Cardiac fibroblast (primary cell): ENCODE results near the gene THRB.

Experiments used
- DNase-seq, 2 donors: peaks; one replicate each; pipeline versions ENCODE4 v3.0.0 to v3.0.0-alpha.2; 2010; ENCODE audit warnings: low read depth in 2 of 2
- H3K4me3 ChIP-seq, 2 donors: replicated peaks in 1 of 2; 1 replicate in 1 of 2; 2 replicates in 1 of 2; pipeline ENCODE4 v1.5.1; 2011; ENCODE audit warnings: low read depth in 2 of 2, low read length in 2 of 2, mild to moderate bottlenecking in 2 of 2, moderate library complexity in 1 of 2
- TF ChIP-seq, protein P1 (sequence below): IDR thresholded peaks from one replicate; pipeline ENCODE4 v1.5.1; 2011; ENCODE audit warnings: low read depth, mild to moderate bottlenecking, low read length, inconsistent platforms

The THRB gene

DNA sequence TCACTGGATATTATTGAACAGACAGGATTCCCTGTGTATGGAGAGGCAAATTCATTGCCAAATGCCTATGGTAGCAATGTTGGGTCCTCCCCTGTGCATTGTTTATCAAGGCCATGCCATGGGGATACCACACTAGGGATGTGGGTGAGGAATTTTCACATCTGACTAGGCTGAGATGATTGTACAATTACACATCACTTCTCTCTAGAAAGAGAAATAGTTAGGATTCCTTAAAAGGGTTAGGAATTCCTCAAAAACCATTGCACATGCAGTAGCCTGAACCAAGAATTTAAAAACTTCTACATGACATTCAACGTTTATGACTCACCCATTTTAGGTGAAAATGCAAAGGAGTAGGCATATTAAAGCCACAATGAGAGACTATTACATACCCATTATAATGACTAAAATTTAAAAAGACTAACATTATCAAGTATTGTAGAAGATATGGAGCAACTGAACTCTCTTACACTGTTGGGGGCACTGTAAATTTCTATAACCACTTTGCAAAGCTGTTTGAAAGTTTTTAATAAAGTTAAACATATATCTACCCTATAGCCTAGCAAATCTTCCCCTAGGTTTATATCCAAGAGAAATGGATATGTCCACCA, 175.9 kb downstream of the THRB start:
- TF ChIP-seq, protein P1, sequence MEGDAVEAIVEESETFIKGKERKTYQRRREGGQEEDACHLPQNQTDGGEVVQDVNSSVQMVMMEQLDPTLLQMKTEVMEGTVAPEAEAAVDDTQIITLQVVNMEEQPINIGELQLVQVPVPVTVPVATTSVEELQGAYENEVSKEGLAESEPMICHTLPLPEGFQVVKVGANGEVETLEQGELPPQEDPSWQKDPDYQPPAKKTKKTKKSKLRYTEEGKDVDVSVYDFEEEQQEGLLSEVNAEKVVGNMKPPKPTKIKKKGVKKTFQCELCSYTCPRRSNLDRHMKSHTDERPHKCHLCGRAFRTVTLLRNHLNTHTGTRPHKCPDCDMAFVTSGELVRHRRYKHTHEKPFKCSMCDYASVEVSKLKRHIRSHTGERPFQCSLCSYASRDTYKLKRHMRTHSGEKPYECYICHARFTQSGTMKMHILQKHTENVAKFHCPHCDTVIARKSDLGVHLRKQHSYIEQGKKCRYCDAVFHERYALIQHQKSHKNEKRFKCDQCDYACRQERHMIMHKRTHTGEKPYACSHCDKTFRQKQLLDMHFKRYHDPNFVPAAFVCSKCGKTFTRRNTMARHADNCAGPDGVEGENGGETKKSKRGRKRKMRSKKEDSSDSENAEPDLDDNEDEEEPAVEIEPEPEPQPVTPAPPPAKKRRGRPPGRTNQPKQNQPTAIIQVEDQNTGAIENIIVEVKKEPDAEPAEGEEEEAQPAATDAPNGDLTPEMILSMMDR = no peak
- no peak overlapping the region for H3K4me3 ChIP-seq
- DNase-seq = peak; percentile 50 to 86

DNA sequence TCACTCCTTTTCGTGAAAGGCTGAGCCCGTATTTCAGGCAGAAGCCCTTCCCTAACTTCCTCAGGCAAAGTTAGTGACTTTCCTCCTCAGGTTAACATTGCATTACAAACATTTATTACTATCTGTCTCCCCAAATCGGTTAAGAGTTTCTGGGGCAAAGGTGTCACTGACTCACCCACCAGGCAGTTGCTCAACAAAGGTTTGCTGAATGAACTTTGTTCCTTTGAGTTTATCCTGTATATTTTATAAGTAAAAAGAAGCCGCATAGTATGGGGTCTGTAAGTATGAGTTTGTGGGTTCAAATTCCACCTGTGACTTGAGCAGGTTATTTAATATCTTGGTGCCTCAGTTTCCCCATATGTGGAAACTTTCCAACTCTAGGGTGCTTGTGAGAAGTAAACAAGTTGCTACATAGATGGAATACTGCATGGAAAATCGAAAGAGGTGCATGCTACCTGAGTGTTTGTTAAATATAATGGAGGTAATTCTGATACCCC, 177.7 kb downstream of the THRB start:
- DNase-seq = peak; percentile 17 to 53
- TF ChIP-seq, protein P1 = no peak
- H3K4me3 ChIP-seq = no peak overlapping the region

DNA sequence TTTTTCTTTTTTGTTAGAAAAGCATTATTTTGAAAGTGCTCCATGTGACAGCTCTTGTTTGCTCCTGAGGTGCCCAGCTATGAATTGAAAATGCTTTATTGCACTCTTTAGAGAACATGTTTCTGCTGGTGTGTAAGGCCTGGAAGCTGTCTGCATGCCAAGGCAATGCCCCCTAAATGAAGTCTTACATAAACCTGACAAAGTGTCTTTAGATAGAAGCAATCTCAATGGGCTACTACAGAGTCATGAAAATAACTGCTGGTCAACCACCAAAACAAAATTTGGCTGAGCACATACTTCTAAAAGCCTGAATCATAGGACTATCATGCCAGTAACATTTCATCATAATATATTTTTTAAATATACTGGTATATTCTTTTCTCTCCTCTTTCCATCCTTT, 178.7 kb downstream of the THRB start:
- peak; percentile 30 to 66 for DNase-seq
- H3K4me3 ChIP-seq = no peak overlapping the region
- TF ChIP-seq, protein P1 = no peak

DNA sequence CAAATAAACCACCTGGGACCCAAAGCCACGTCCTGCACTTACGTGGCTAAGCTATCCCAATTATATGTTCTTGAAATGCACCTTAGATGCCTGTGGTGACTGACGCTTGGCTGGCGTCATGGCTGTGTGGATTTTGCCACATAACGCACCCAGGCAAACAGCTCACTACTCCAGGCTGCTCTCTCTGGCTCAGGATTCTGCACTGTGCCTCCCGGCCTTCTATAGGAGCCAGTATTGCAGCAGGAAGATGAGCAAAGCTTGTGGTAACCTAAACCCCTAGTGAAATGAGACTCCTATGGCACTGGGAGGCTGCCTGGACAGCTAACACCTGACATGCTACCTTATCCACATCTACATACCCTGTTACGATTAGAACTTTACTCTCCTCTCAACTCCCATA, 179.3 kb downstream of the THRB start:
- TF ChIP-seq, protein P1 = no peak
- H3K4me3 ChIP-seq = no peak overlapping the region
- DNase-seq = no peak

DNA sequence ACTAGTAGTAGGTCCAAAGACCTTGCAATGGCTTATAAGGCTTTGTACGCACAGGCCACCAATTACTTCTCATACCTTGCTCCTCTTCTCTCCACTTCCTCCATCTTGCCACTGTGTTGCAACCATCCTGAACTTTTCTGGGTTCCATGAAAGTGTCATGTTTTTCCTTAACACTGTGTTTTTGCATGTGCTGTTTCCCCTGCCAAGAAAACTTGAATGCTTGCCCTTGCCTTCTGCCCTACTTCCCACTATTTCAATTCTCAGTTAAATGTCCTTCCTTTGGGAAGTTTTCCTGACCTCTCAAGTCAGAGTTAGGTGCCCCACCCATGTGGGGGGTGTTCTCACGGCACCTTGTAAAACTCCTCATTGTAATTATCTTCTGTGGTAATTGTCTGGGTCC, 182.8 kb downstream of the THRB start:
- DNase-seq = peak in 1 of 2 donors; percentile 73
- TF ChIP-seq, protein P1 = no peak
- H3K4me3 ChIP-seq = no peak overlapping the region

DNA sequence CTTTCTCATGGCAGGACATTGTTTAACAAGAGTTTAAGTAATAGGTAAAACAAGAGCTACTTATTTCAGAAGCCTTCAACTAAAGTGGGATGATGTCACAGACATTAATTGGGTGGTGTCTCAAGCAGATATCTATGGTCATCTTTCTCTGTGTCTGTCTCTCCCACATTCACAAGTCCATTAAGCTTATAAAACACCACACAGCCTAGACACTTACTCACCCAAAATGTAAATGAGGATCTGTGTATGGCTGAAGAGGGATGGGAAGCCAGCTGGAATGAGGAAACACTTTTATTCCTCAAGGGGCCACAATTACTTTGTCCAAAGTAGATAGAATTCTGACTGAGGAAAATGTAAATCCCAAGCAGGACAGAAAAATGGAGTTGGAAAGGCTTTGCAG, 183.8 kb downstream of the THRB start:
- TF ChIP-seq, protein P1 = no peak
- DNase-seq = no peak
- no peak overlapping the region for H3K4me3 ChIP-seq

DNA sequence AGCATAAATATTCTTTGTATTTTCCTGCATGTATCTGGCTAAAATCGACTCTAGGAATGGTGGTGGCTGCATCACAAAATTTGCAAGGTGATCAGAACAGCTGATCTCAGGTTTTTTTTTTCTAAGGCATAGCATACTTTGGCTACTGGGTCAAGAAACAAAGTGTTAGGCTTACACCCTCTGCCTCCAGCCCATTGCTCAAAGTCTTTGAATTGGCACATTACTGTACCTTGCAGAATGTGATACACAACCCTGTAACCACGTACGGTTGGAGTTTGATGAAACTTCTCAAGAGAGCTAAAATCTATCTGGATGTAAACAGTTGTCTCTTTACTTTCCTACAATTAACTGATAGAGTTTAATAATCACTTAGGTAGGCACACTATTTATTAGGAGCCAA, 188.1 kb downstream of the THRB start:
- no peak for DNase-seq
- no peak overlapping the region for H3K4me3 ChIP-seq
- TF ChIP-seq, protein P1 = no peak
